A549 (cell line): ENCODE results near the gene RTN4RL2. TPM values are rescaled to one million over a fixed set of nuclear protein-coding genes. Genes with fewer than 3 reads are reported as not detected.

Experiments
- ATAC-seq, 2 experiments: fragments of 200-7000 bp in 1 of 2; fragments of >200 bp in 1 of 2; cut with Nextera tagmentation in 1 of 2; cut with Tn5 transposase in 1 of 2; 3 replicates each; pipeline versions ENCODE4 v1.8.0 to v1.9.1; 2018 to 2020; ENCODE audit warnings: mild to moderate bottlenecking in 1 of 2, moderate library complexity in 1 of 2
- CTCF ChIA-PET: fragments of 300-600 bp; sonication (Branson Sonifier 250); formaldehyde crosslinking; extraction: SDS; loops from one replicate; lab custom pipeline; 2021; ENCODE audit warnings: antibody characterized with exemption, inconsistent platforms; lab: Yijun Ruan, JAX
- POLR2A ChIA-PET: fragments of 350-600 bp; formaldehyde crosslinking; extraction: SDS; loops from one replicate; lab custom pipeline; 2021; ENCODE audit warnings: antibody characterized with exemption, inconsistent platforms; lab: Yijun Ruan, JAX
- DNase-seq, 2 experiments: peaks; one replicate each; pipeline versions ENCODE4 v3.0.0 to v3.0.0-alpha.2; 2011 to 2016; ENCODE audit warnings: low read depth in 1 of 2, low spot score in 1 of 2
- FAIRE-seq: peaks from 2 replicates; lab custom pipeline; 2011; peaks lifted over from hg19 to GRCh38; lab: Jason Lieb, UNC
- H3K27ac ChIP-seq, 2 experiments: fragments of >200 bp; sonication (Bioruptor Twin); formaldehyde crosslinking; 3 replicates each; pipeline ENCODE4 v1.5.1; 2016 to 2017
- H3K4me1 ChIP-seq: fragments of >200 bp; sonication (Bioruptor Twin); formaldehyde crosslinking; 3 replicates; pipeline ENCODE4 v1.6.1; 2016
- H3K4me2 ChIP-seq: fragments of >200 bp; sonication (Bioruptor Twin); formaldehyde crosslinking; 3 replicates; pipeline ENCODE4 v1.6.1; 2016
- H3K4me3 ChIP-seq: fragments of >200 bp; sonication (Bioruptor Twin); formaldehyde crosslinking; 3 replicates; pipeline ENCODE4 v1.5.1; 2016
- H3K9me3 ChIP-seq: fragments of >200 bp; sonication (Bioruptor Twin); formaldehyde crosslinking; 3 replicates; pipeline ENCODE4 v1.6.1; 2016
- CBX2 ChIP-seq: fragments of 200-600 bp; sonication (generic); IDR thresholded peaks from 2 replicates; pipeline ENCODE4 v1.6.1; 2016; ENCODE audit warnings: low read depth, mild to moderate bottlenecking, borderline replicate concordance
- CHD2 ChIP-seq: fragments of 150-350 bp; IDR thresholded peaks from 2 replicates; pipeline ENCODE4 v1.6.1; 2014; ENCODE audit warnings: low read length; ENCODE audit not compliant: partially characterized antibody
- CHD4 ChIP-seq: fragments of 200-600 bp; sonication (generic); IDR thresholded peaks from 2 replicates; pipeline ENCODE4 v1.6.1; 2016; ENCODE audit warnings: antibody characterized with exemption, mild to moderate bottlenecking, borderline replicate concordance
- EHMT2 ChIP-seq: fragments of 200-600 bp; sonication (generic); IDR thresholded peaks from 2 replicates; pipeline ENCODE4 v1.6.1; 2016; ENCODE audit warnings: antibody characterized with exemption, low read depth, mild to moderate bottlenecking, moderate library complexity
- ESRRA ChIP-seq: fragments of 150-350 bp; IDR thresholded peaks from 2 replicates; pipeline ENCODE4 v1.6.1; 2014; ENCODE audit warnings: mild to moderate bottlenecking, low read length, borderline replicate concordance
- FOSL2 ChIP-seq, 2 experiments: fragments of 450-650 bp in 1 of 2; fragments of >200 bp in 1 of 2; sonication (Bioruptor Twin) in 1 of 2; formaldehyde crosslinking; IDR thresholded peaks; 2 replicates each; pipeline versions ENCODE4 v1.5.0 to v1.6.1; 2016 to 2020; ENCODE audit warnings: mild to moderate bottlenecking in 1 of 2, moderate library complexity in 1 of 2
- FOXS1 ChIP-seq: fragments of 250-450 bp; sonication (Bioruptor Pico); IDR thresholded peaks from 2 replicates; pipeline ENCODE4 v1.5.0; 2020; ENCODE audit warnings: mild to moderate bottlenecking, moderate library complexity
- GATA3 ChIP-seq: IDR thresholded peaks from 2 replicates; pipeline ENCODE4 v1.6.1; 2012; ENCODE audit warnings: borderline replicate concordance
- HOXA7 ChIP-seq: fragments of 250-450 bp; sonication (Bioruptor Pico); IDR thresholded peaks from 2 replicates; pipeline ENCODE4 v1.5.0; 2020; ENCODE audit warnings: mild to moderate bottlenecking, moderate library complexity
- KDM1A ChIP-seq: fragments of 200-600 bp; sonication (generic); IDR thresholded peaks from 2 replicates; pipeline ENCODE4 v1.6.1; 2016; ENCODE audit warnings: low read depth, mild to moderate bottlenecking
- MAZ ChIP-seq: fragments of 150-350 bp; IDR thresholded peaks from 2 replicates; pipeline ENCODE4 v1.6.1; 2014; ENCODE audit warnings: antibody characterized with exemption, low read depth, low read length, borderline replicate concordance
- NFE2L2 ChIP-seq: fragments of 150-350 bp; conservative IDR thresholded peaks from 2 replicates; pipeline ENCODE4 v1.6.1; 2014; ENCODE audit warnings: low read length
- NR3C1 ChIP-seq: fragments of >200 bp; sonication (Bioruptor Twin); formaldehyde crosslinking; IDR thresholded peaks from 3 replicates; pipeline ENCODE4 v1.6.1; 2017
- PHF8 ChIP-seq: fragments of 200-600 bp; sonication (generic); IDR thresholded peaks from 2 replicates; pipeline ENCODE4 v1.6.1; 2016; ENCODE audit warnings: low read depth, mild to moderate bottlenecking, antibody characterized with exemption, moderate library complexity, borderline replicate concordance
- SMC3 ChIP-seq: fragments of >200 bp; sonication (Bioruptor Twin); formaldehyde crosslinking; IDR thresholded peaks from 3 replicates; pipeline ENCODE4 v1.6.1; 2018; ENCODE audit warnings: inconsistent platforms
- TP53 ChIP-seq: fragments of 250-450 bp; sonication (Bioruptor Pico); IDR thresholded peaks from 2 replicates; pipeline ENCODE4 v1.5.0; 2021; ENCODE audit warnings: mild to moderate bottlenecking, moderate library complexity
- ZC3H11A ChIP-seq: fragments of 450-650 bp; IDR thresholded peaks from 2 replicates; pipeline ENCODE4 v1.6.1; 2014; ENCODE audit warnings: antibody characterized with exemption, mild to moderate bottlenecking
- ZNF302 ChIP-seq: fragments of 250-450 bp; sonication (Bioruptor Pico); IDR thresholded peaks from 2 replicates; pipeline ENCODE4 v1.9.0; 2021; ENCODE audit warnings: inconsistent platforms, mild to moderate bottlenecking, moderate library complexity
- WGBS: methylation state at CpG from one replicate; pipeline ENCODE4 v1.1.6; 2017; ENCODE audit errors: missing lambda C conversion rate; 5-methylcytosine and 5-hydroxymethylcytosine counted together
- polyA plus RNA-seq, 4 experiments: library from polyadenylated mRNA; depleted of rRNA in 3 of 4; stranded (reverse); fragments of >200 nt; fragmentation: RNase III in 1 of 4; extraction: RNeasy Plus Mini Kit Qiagen cat#74134 plus additional on column Dnase treatment in 1 of 4; gene quantifications; 2 replicates in 3 of 4; 3 replicates in 1 of 4; pipeline ENCODE4 v1.2.3, GENCODE V29; 2011 to 2017
- TF ChIP-seq, protein P1 (sequence below): fragments of >200 bp; sonication (Bioruptor Twin); formaldehyde crosslinking; IDR thresholded peaks from 3 replicates; pipeline ENCODE4 v1.6.1; 2016
- TF ChIP-seq, protein P2 (sequence below): IDR thresholded peaks from 2 replicates; pipeline ENCODE4 v1.6.1; 2012
- TF ChIP-seq, protein P3 (sequence below): fragments of 450-650 bp; IDR thresholded peaks from 2 replicates; pipeline ENCODE4 v1.6.1; 2014; ENCODE audit warnings: antibody characterized with exemption
- TF ChIP-seq, protein P4 (sequence below): fragments of >200 bp; sonication (Bioruptor Twin); formaldehyde crosslinking; IDR thresholded peaks from 2 replicates; pipeline ENCODE4 v1.6.1; 2016
- TF ChIP-seq, protein P5 (sequence below): fragments of 250-450 bp; sonication (Bioruptor Pico); IDR thresholded peaks from 2 replicates; pipeline ENCODE4 v1.5.0; 2021; ENCODE audit warnings: mild to moderate bottlenecking, moderate library complexity, borderline replicate concordance
- TF ChIP-seq, protein P6 (sequence below): fragments of 200-600 bp; sonication (generic); IDR thresholded peaks from 2 replicates; pipeline ENCODE4 v1.6.1; 2016; ENCODE audit warnings: antibody characterized with exemption, mild to moderate bottlenecking, moderate library complexity

RTN4RL2 gene
- polyA plus RNA-seq, 2 of the 4 experiments (the other 2 are of a cell fraction) = 9.2 to 23.7 TPM

DNA sequence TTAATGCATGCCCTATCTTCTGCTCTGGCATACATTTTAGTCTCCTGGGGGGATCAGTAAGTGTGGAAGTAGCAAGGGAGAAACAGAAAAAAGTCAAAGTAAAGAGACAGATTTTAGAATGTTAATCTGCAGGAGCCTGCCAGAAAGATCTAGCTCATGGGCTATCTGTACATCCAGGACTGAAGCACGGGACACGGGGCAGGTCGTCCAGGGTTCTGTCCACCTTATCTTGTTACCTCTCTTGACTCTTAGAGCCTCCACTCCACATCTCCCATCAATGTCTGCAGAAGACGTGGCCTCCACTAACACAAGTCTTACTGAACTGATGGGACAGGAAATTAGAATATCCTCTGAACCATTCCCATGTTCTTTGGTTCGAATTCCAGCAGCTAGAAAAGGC, 31.7 kb upstream of the RTN4RL2 start:
- Histone ChIP-seq H3K27ac (peak overlapping the region in 1 of 2 experiments; percentile 6; a peak in 1 of 6 replicates), H3K4me2 (no peak overlapping the region), H3K4me1 (peaks cover 36% of the 10 kb centered on the region), H3K4me3 (no peak overlapping the region), H3K9me3 (no peaks in the 10 kb centered on the region)
- DNase-seq (no peak), ATAC-seq (no peak), FAIRE-seq (no peak)
- TF ChIP-seq MAZ (no peak), TP53 (no peak), CBX2 (no peak), NFE2L2 (no peak), ZNF302 (CRISPR knock-in tag) (no peak), HOXA7 (no peak), PHF8 (no peak)
- TF ChIP-seq, protein P1, sequence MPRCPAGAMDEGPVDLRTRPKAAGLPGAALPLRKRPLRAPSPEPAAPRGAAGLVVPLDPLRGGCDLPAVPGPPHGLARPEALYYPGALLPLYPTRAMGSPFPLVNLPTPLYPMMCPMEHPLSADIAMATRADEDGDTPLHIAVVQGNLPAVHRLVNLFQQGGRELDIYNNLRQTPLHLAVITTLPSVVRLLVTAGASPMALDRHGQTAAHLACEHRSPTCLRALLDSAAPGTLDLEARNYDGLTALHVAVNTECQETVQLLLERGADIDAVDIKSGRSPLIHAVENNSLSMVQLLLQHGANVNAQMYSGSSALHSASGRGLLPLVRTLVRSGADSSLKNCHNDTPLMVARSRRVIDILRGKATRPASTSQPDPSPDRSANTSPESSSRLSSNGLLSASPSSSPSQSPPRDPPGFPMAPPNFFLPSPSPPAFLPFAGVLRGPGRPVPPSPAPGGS = no peak
- CTCF ChIA-PET = interaction anchor here (0.7 to 2.4 kb wide), 3 partner anchors 14 to 31 kb away, joined by 3 to 11 read pairs (median 6); partner anchors contain the start of gene RTN4RL2
- 64% methylated on average over 5 of the region's 5 CpGs for WGBS
- POLR2A ChIA-PET = no interaction called here

DNA sequence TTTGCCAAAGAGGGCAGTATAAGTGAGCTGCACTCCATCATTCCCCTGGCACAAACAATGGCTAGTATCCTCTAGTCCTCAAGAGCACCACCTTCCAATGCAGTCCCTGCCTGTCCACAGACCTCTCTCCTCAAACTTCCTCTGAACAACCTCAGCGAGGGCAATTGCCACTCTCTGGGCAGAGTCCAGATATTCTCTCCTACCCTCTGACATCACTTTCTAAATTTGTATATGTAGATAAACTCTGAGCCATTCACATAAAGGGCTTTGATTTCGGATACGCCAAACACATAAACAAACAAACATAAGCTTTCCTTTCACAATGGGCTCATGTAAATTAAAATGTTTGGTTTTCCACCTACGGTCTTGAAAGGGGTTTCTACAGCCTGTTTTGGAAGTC, 30.4 kb upstream of the RTN4RL2 start:
- Histone ChIP-seq H3K4me3 (no peak overlapping the region), H3K4me1 (peaks cover 40% of the 10 kb centered on the region)
- ATAC-seq = no peak
- TF ChIP-seq KDM1A = no peak
- TF ChIP-seq CHD4 = no peak
- TF ChIP-seq, protein P2, sequence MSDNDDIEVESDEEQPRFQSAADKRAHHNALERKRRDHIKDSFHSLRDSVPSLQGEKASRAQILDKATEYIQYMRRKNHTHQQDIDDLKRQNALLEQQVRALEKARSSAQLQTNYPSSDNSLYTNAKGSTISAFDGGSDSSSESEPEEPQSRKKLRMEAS = no peak
- TF ChIP-seq EHMT2 = no peak
- no peak for TF ChIP-seq HOXA7
- TF ChIP-seq GATA3 = no peak
- no peak for TF ChIP-seq SMC3
- TF ChIP-seq ESRRA = no peak
- TF ChIP-seq, protein P3, sequence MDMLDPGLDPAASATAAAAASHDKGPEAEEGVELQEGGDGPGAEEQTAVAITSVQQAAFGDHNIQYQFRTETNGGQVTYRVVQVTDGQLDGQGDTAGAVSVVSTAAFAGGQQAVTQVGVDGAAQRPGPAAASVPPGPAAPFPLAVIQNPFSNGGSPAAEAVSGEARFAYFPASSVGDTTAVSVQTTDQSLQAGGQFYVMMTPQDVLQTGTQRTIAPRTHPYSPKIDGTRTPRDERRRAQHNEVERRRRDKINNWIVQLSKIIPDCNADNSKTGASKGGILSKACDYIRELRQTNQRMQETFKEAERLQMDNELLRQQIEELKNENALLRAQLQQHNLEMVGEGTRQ = no peak
- TF ChIP-seq, protein P4, sequence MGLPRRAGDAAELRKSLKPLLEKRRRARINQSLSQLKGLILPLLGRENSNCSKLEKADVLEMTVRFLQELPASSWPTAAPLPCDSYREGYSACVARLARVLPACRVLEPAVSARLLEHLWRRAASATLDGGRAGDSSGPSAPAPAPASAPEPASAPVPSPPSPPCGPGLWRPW = no peak
- no peak for TF ChIP-seq CHD2
- TF ChIP-seq FOSL2 (IDR thresholded peaks at IDR 0.05) = no peak
- TF ChIP-seq FOSL2 (CRISPR knock-in tag; IDR thresholded peaks at IDR 0.05) = no peak
- TF ChIP-seq ZC3H11A = no peak
- no peak for TF ChIP-seq FOXS1
- TF ChIP-seq NR3C1 = no peak
- TF ChIP-seq, protein P5, sequence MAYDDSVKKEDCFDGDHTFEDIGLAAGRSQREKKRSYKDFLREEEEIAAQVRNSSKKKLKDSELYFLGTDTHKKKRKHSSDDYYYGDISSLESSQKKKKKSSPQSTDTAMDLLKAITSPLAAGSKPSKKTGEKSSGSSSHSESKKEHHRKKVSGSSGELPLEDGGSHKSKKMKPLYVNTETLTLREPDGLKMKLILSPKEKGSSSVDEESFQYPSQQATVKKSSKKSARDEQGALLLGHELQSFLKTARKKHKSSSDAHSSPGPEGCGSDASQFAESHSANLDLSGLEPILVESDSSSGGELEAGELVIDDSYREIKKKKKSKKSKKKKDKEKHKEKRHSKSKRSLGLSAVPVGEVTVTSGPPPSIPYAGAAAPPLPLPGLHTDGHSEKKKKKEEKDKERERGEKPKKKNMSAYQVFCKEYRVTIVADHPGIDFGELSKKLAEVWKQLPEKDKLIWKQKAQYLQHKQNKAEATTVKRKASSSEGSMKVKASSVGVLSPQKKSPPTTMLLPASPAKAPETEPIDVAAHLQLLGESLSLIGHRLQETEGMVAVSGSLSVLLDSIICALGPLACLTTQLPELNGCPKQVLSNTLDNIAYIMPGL (CRISPR knock-in tag) = no peak
- TF ChIP-seq, protein P6, sequence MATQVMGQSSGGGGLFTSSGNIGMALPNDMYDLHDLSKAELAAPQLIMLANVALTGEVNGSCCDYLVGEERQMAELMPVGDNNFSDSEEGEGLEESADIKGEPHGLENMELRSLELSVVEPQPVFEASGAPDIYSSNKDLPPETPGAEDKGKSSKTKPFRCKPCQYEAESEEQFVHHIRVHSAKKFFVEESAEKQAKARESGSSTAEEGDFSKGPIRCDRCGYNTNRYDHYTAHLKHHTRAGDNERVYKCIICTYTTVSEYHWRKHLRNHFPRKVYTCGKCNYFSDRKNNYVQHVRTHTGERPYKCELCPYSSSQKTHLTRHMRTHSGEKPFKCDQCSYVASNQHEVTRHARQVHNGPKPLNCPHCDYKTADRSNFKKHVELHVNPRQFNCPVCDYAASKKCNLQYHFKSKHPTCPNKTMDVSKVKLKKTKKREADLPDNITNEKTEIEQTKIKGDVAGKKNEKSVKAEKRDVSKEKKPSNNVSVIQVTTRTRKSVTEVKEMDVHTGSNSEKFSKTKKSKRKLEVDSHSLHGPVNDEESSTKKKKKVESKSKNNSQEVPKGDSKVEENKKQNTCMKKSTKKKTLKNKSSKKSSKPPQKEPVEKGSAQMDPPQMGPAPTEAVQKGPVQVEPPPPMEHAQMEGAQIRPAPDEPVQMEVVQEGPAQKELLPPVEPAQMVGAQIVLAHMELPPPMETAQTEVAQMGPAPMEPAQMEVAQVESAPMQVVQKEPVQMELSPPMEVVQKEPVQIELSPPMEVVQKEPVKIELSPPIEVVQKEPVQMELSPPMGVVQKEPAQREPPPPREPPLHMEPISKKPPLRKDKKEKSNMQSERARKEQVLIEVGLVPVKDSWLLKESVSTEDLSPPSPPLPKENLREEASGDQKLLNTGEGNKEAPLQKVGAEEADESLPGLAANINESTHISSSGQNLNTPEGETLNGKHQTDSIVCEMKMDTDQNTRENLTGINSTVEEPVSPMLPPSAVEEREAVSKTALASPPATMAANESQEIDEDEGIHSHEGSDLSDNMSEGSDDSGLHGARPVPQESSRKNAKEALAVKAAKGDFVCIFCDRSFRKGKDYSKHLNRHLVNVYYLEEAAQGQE = no peak
- TF ChIP-seq MAZ = no peak
- TF ChIP-seq, all 56 proteins: peak for 0
- POLR2A ChIA-PET = no interaction called here
- FAIRE-seq = no peak
- CTCF ChIA-PET = interaction anchor here (0.9 to 6.1 kb wide), 5 partner anchors 25 to 80 kb away, joined by 3 to 37 read pairs (median 3); partner anchors contain the start of gene RTN4RL2
- Histone ChIP-seq H3K27ac (0 out of 6 replicates have a peak overlapping the region, but pooled peaks of 1 of the 2 experiments have one; percentile 7), H3K9me3 (no peaks in the 10 kb centered on the region), H3K4me2 (no peak overlapping the region)
- 69% methylated on average over 4 of the region's 4 CpGs for WGBS
- DNase-seq = no peak
